NT2/D1 (cell line): ENCODE data around the gene CHN2.

Experiments used
- YY1 ChIP-seq: IDR thresholded peaks from 2 replicates; pipeline ENCODE4 v1.6.1; 2011; ENCODE audit not compliant: insufficient read length, insufficient read depth
- ZNF274 ChIP-seq: IDR thresholded peaks from 2 replicates; pipeline ENCODE4 v1.6.1; 2011; ENCODE audit warnings: mild to moderate bottlenecking, low read depth, low read length

GRCh38 chr7:29527505-29528108 is 333.0 kb downstream of the CHN2 start:
- no peak for TF ChIP-seq YY1
- TF ChIP-seq ZNF274 = no peak
